Endometrial microvascular endothelial cells (primary cell): ENCODE results near the gene CITED4. TPM values are rescaled to one million over a fixed set of nuclear protein-coding genes. Genes with fewer than 3 reads are reported as not detected.

ENCODE experiments used
- in situ Hi-C: cut with HindIII; loops from 2 replicates; pipeline ENCODE4 v1.10.0; 2017; ENCODE audit warnings: low sequenced_read_pairs, low pct_unique_long_range_greater_than_20kb; ENCODE audit errors: inconsistent ontology term
- total RNA-seq: library from RNA; depleted of rRNA; stranded (reverse); fragments of >200 nt; gene quantifications from one replicate; pipeline ENCODE4 v1.2.3, GENCODE V29; 2015; ENCODE audit errors: inconsistent ontology term

Gene CITED4
- total RNA-seq, 1 donor from 2014 or later: 64.0 TPM

GRCh38 chr1:40820251-40820797 lies 41.8 kb downstream of the CITED4 start:
- in situ Hi-C loops: no loop called here

- in situ Hi-C loops: no loop called here
These were observed 43.1 kb downstream of the CITED4 start for GRCh38 chr1:40819101-40819500.

GRCh38 chr1:40818264-40818961 lies 43.8 kb downstream of the CITED4 start:
- in situ Hi-C loops: no loop called here

- in situ Hi-C loops: no loop called here
These were observed 44.3 kb downstream of the CITED4 start for GRCh38 chr1:40817791-40818263.

- in situ Hi-C loops: no loop called here
These were observed 46.7 kb downstream of the CITED4 start for GRCh38 chr1:40815420-40815819.

Other genes with a start within 250 kb of the CITED4 start
- gene RIMS3, start 196.7 kb downstream of the CITED4 start, total RNA-seq: 0.09 TPM
- gene NFYC, start 170.7 kb downstream of the CITED4 start, total RNA-seq: 37.7 TPM
- not detected for gene KCNQ4, start 78.6 kb downstream of the CITED4 start, total RNA-seq
- 48.7 TPM for gene CTPS1, start 117.3 kb upstream of the CITED4 start, total RNA-seq
- not detected for gene SLFNL1, start 159.4 kb upstream of the CITED4 start, total RNA-seq